Measurements from ENCODE around the gene SP6. TPM values are rescaled to one million over a fixed set of nuclear protein-coding genes. Genes with fewer than 3 reads are reported as not detected.

SP6 gene
- polyA plus RNA-seq, 3 donors, result 2.7 to 4.1 (median 3.9) TPM

DNA sequence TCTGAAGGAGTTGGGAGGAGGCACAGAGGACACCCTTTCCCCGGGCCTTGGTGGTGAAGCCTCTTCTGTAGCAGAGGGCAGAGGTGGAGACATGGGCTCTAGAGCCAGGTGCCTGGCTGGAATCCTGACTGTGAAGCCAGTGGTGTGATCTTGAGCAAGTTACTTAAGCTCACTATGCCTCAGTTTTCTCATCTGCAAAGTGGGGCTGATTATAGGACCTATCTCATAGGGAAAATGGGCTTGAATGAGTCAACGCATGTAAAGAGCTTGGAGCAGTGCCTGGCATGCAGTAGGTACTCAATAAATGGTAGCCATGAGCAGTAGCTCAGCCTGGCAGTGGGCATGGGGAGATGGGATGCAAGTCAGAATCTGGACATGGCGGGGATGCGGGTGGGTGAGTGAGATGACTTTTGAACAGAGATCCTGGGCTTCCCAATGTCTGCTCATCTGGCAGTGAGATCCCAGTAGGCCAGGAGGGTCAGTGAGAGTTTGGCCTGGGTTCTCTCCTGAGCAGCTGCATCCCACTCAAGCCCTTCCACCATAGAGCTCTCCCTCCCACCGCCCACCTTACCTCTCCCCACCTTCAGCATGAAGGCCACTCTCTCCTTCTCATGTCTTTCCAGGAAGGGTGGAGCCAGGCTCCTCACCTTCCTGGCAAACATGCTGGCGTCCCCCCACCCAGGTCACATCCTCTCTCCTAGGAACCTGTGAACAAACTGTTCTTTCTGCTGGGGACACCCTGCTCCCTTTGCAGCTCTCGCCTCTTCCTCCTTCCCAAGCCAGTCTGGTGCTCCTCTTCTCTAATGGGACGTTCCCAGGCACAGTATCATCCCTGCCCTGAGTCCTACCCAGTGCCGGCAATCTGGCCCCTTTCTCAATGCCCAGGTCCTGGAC lies 32.0 kb upstream of the SP6 start:
- DNase-seq (ENCODE audit: extremely low read depth in 1 of 11, low read depth in 9 of 11, low spot score in 4 of 11), result no peak

DNA sequence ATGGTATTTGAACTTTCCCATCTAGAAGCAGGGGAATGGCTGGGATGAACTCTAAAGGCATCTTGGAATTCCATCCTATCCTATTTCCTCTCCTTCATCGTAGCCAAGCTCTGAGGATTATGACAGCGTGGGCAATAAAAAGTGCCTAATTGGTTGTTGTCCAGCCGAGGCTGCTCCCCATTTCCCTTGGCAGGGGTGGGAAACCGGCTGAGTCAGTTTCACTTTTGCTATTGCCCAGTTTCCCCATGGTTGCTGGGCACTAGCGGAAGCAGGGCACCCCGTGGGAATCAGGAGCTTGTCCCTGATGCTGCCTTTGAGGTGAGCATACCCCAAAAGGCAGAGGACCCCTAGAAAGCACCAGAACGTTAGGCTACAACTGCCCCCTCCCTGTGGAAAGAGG lies 31.3 kb upstream of the SP6 start:
- no peak for DNase-seq (ENCODE audit: extremely low read depth in 1 of 11, low read depth in 9 of 11, low spot score in 4 of 11)

DNA sequence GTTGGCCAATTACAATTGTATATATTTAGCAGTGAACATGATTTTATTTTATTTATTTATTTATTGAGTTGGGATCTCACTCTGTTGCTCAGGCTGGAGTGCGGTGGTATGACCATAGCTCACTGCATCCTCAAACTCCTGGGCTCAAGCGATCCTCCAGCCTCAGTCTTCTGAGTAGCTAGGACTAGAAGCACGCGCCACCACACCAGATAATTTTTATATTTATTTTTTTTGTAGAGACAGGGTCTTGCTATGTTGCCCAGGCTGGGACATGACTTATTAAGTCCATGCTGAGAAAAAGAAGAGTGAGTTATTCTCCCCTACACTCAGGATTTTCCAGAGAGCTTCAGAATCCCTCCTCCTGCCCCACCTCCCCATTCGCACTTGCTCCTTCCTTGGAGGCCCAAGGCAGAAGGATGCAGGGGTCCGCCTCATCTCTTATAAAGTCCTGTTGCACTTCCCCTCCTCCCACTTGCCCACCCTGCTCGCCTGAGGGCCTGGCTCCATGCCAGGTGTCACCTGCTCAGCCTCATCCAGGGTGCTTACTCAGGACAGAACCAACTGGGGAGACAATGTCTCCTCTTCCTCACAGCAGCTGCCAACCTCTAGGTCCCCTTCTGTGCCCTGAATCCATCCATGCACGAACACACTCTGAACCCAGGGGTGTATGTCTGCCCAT lies 29.0 kb upstream of the SP6 start:
- no peak for DNase-seq (ENCODE audit: extremely low read depth in 1 of 11, low read depth in 9 of 11, low spot score in 4 of 11)

DNA sequence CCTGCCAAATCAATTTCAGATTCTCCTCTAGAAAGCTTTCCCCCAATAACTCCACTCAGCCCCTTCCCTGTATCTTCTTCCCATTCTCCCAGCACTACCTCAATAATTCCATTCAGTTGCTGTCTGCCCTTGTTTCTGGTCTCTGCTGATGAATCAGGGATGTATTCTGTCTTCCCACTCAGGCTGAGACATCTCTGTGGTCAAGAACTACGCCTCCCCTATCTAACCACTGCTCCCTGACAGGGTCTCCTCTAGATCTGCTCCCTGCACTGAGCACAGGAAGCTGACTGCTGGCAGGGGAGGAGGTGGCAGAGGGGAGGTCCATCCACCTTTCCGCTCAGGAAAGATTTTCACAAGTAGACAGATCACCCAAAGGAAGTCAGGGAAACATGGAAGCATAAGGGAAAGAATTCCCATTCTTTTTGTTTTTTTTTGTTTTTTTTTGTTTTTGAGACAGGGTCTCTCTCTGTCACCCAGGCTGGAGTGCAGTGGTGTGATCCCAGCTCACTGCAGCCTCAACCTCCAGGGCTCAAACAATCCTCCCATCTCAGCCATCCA lies 28.1 kb upstream of the SP6 start:
- no peak for DNase-seq (ENCODE audit: extremely low read depth in 1 of 11, low read depth in 9 of 11, low spot score in 4 of 11)

DNA sequence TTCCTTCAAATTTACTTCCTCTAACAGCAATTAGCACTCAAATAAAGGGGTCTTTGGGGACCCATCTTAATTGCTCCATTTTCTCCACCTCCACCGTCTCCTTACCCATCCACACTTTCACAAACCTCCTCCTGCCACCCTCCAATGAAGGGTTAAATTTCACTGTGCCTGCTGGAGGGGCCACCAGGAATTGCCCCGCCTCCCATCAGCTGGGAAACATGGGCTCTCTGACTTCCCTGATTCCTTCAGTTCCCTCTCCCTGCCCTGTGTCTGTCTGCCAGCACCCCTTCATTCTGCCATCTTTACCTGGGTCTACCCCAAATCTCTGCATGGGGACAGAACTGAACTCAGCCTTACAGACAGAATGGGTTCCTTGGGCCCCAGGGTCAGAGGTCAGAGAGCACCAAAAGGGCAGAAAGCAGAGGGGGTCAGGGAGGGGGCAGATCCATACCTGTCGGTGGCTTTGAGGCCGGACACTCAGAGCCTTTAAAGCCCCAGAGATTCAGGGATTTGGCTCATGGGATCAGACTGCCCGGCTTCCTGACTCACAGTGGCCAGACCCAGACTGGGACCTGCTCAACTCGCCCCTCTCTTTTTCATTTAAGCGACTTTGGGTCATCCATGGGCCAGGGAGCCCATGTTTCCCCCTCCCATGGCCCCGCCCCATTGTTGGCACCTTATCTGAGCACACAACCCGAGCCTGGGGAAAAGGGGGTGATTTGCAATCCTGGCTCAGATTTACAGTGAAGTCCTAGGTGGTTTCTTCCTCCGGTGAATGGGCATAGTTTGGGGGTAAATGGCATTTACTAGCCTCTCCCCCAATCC lies 27.5 kb upstream of the SP6 start:
- DNase-seq (ENCODE audit: extremely low read depth in 1 of 11, low read depth in 9 of 11, low spot score in 4 of 11), result no peak

DNA sequence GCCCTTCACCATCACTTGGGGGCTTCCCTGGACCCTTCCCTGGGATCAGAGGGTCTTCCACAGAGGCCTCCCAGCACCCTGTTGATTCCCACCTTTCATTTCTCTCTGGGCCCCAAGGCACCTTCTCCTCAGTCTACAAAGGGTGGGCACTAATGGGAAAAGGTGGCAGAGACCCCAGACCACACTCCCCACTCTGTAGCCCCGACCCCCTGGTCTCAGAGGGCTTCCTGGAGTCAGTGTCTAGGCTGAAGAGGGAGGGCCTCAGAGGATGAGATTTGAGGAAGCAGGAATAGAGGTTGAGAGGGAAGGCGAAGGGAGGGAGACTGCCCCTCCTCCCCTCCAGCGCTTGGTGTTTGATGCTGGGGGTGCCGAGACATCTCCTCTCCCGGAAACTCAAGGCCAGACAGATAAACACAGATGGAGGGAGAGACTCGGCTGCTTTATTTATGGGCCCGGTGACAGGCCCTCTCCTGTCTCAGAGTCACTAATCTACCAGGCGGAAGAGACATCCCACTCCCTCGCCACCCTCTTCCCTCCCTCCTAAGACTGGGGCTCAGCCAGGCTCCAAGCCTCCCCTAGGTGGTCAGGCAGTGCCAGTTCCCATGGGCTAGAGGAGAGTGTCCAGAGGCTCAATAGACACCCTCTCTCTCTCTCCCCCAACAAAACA lies 26.5 kb upstream of the SP6 start:
- peak in 7 of 11 donors; percentile 44 to 80 (median 70) for DNase-seq (ENCODE audit: extremely low read depth in 1 of 11, low read depth in 9 of 11, low spot score in 4 of 11)

DNA sequence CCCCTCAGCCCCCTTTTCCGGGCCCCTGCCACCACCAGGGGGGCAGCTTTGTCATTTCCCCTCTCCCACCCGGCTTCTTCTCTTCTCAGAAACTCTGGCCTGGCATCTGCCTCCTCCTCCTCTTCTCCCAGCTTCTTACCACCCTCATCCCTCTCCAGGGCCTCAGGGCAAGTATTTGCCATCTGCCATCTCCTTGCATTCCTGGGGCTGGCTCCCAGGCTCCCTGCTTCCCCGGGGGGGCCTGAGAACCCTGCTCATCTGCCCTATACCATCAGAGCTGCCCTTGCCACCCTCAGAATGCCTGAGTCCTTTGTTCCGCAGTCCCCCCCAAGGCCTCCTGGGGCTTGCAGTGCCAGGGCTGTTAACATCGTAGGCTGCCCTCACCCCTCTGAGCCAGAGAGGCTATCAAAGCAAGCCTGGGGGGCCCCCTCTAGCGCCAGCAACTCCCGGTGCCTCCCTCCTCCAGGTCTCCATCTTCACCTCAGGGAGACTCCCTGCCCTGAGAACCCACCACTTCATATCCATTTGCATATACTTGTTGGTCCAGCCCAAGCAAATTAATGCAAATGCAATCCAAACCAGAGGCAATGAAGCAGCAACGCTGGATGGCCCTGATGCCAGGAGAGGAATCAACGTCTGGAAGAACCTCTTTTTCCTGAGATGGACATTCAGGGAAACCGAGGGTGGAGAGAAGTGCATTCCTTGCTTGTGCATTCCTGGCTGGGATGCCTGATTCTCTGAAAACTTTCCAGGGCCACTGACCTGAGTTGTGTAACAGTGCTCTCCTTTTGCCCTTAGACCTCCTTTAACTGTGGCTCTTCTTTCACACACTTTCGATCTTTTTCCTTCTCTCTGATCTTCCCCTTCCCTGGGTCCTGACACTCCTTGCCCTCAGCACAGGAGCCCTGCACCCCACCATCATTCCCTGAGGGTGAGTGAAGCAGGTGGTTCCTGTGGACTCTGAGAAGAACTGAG lies 24.3 kb upstream of the SP6 start:
- no peak for DNase-seq (ENCODE audit: extremely low read depth in 1 of 11, low read depth in 9 of 11, low spot score in 4 of 11)

DNA sequence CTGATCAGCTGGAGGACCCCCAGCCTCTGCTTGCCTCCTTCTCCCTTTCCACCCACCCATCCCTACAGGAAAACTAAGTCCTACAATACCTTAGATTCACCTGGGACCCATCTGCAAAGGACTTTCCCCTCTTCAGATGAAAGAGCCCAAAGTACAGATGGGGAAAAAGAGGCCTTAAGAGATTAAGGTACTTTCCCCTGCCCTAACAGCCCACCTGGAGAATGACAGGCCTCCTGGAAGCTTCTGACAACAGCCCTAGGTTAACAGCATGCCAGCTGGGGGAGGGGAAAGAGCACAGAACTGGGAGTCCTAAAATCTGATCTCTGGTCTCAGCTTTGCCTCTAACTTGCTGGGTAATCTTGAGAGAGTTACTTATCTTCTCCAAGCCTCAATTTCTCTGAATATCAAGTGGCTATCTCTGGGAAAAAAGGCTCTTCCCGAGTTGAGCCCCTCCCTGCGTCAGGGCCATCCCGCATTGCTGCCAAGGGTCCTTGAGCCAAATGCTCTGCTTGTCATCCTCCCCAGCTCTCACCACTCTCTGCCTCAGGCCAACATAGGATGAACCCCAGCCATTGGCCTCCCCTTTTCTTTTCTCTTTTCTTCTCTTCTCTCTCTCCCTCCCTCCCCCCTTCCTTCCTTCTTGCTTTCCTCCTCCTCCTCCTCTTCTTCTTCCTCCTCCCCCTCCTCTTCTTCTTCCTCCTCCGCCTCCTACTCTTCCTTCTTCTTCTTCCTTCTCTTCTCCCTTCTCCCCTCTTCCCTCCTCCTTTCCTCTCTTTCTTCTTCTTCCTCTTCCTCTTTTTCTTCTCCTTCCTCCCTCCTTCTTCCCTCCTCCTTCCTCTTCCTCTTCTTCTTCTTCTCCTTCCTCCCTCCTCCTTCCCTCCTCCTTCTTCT lies 22.5 kb upstream of the SP6 start:
- DNase-seq (ENCODE audit: extremely low read depth in 1 of 11, low read depth in 9 of 11, low spot score in 4 of 11), result no peak

DNA sequence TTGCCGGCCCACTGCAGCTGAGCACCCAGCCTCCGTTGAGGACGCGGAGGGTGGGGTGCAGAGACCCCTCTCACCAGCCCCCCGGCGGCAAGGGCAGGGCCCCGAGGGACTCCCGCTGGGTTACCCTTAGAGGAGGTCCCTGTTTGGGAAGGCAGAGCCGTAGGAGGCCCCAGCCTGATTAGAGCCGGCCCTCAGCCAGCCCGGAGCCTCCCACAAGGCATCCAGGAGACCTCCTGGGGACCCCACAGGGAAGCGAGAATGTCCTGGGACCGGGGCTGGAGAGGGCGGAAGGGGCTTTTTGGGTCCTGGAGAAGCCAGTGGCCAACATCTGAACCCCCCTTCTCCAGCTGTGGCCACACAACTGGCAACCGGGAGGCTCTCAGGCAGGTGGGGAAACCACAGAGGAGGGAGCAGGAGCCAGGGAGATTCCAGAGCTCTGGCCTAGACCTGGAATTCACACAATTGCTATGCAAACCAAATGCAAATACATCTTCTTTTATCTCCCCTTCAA lies 21.7 kb upstream of the SP6 start:
- no peak for DNase-seq (ENCODE audit: extremely low read depth in 1 of 11, low read depth in 9 of 11, low spot score in 4 of 11)

DNA sequence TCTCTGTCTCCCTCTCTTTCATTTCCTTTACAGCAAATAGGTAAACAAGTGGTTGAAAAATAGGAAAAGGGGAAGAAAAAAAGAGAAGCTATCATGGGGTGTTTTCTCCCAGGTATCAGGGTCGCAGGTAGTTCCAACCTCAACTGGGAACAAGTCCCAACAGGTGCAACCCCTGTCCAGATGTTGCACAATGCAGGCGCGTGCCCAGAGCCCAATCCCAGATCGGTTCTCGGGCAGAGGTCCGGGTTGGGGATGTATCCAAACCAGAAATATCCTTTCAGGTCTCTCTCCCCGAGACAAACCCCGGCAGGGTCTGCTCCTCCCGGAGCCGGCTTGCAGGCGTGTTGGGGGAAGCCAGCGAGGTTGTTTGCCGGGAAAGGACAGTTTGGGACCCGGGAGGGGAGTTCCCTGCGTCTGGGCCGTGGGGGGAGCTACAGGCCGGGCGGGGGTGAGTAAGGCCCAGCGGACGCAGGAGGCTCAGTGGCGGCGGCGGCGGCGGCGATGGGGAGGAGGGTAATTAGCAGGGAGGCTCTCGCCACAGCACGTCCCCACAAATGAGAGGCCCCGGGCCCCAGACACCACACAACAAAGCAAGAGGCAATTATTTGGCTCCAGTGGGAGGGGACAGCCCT lies 21.2 kb upstream of the SP6 start:
- DNase-seq (ENCODE audit: extremely low read depth in 1 of 11, low read depth in 9 of 11, low spot score in 4 of 11), result no peak

DNA sequence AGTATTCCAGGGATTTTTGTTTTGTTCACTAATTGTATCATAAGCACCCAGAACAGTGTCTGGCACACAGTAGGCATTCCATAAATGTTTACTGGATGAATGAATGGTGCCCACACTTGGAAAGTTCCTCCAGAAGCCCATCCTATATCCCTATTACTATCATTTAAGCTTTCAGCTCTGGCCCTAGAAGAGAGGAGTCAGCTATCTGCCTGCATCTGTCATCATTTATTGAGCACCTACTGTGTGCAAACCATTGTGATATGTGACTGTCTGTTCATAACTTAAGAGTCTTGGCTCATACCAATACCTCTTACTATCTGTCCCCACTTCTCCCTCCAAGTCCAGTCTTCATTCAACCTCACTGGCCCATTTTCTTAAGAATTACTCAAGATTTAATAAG lies 20.1 kb upstream of the SP6 start:
- no peak for DNase-seq (ENCODE audit: extremely low read depth in 1 of 11, low read depth in 9 of 11, low spot score in 4 of 11)

DNA sequence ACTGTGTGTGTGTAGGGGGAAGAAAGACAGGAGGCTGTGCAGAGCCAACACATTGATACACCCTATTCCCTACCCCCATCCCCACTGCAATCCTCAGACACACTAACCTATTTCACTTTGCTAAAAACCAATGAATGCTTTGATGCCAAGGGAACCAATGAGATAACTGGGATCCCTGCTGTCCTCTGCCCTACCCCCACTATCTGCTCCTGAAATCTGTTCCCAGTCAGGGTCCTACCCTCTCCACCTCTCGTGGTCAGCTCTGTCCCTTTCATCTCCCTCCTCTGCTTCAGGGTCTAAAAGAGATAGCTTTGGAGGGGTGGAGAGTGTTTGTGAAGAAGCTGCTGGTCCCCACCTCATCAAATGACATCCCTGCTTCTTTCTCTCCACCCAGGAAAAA lies 19.1 kb upstream of the SP6 start:
- no peak for DNase-seq (ENCODE audit: extremely low read depth in 1 of 11, low read depth in 9 of 11, low spot score in 4 of 11)

DNA sequence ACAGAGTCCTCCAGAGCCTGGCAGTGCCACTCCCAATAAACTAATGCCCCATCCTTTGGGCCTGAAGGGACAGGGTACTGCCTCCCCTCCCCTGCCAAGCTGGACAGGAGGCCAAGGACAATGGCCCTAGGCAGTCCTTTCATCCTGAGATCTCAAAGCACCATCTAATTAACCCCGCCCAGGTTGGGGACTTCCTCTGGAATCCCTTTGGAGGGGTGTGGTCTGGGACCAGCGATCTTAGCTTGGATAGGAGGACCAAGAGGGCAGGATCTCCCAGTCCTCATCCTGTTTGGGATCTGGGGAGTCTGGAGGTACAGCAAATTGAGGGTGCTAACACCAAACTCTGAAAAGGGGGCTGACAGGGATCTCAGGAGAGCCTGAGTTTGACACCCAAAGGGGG lies 18.2 kb upstream of the SP6 start:
- no peak for DNase-seq (ENCODE audit: extremely low read depth in 1 of 11, low read depth in 9 of 11, low spot score in 4 of 11)

DNA sequence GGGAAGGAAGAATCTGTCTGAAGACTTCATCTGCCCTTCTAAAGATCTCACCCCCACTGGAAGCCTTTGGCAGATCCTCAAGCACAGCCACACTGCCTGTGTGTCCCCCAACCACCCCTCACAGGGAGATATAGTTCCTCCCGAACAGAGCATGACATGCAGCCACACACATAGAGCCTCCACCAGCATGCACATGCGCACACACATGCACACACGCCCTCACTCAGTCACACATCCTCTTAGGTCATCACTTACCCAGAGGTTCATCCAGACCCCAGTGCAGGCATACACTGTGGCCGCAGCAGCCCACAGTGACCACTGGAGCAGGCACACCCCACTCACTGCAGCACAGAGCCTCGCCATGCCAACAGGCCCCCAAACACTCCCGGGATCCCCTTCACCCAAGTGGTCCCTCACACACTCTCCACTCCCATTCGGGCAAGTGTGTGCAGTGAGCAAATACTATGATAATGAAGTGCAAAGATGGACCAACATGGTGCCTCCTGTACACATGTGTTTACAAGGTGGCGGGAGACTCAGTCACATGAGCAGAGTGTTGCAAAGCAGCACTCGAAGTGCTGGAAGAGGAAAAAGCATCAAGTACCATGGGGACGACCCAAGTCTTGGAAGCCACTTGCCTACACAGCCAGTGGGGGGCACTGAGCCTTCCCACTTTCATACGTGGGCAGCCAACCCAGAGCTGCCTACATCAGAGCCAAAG lies 17.0 kb upstream of the SP6 start:
- DNase-seq (ENCODE audit: extremely low read depth in 1 of 11, low read depth in 9 of 11, low spot score in 4 of 11), result no peak

DNA sequence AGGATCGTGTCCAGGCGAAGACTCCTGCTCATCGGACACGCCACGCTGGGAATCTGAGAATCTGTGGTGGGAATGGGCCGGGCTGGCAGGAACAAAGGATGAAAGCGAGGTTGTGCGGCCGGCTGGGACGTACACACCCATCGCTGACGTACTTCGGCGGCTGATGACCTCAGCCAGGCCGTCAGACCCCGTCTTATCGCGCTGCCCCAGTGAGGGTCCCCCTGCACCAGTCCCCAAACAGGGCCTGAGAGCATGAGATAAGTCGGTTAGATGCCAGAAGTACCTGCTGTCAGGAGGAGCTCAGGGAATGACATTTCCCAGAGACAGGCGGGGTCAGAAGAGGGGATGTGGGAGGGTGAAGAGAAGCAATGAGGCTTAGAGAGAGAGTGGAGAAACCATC lies 16.0 kb upstream of the SP6 start:
- no peak for DNase-seq (ENCODE audit: extremely low read depth in 1 of 11, low read depth in 9 of 11, low spot score in 4 of 11)

DNA sequence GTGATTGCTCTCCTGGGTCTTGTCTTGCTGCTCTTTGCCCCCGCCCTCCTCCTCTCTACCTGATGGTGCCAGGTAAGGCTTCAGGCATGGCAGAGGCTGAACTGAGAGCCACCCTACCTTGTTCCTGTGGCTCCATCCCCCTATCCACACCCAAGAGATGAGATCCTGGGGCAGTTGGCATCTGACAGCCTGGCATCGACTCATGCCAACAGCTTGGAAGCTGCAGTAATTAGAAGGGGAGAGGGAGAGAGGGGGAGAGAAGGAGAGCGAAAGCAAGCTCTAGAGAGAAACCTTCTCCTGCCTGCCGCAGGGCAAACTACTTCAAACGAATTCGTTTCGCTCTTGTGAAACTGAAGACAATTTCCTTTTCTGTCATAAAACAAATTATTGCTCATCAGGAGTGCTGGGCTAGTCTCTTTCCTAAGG lies 13.8 kb upstream of the SP6 start:
- DNase-seq (ENCODE audit: extremely low read depth in 1 of 11, low read depth in 9 of 11, low spot score in 4 of 11), result no peak
